Panc1 (cell line): ENCODE results near the gene SLC22A25. TPM values are rescaled to one million over a fixed set of nuclear protein-coding genes. Genes with fewer than 3 reads are reported as not detected.
"Not testable (repeated sequence)": the region's sequence is repeated elsewhere in the genome, so short reads cannot be mapped to it uniquely, and the experiment has no call there.

Source experiments
- ATAC-seq: fragments of 200-7000 bp; cut with Tn5 transposase; 2 replicates; pipeline ENCODE4 v1.9.1; 2020; ENCODE audit warnings: mild to moderate bottlenecking, moderate library complexity
- BruUV-seq: library from RNA; stranded (reverse); fragments of 400-500 nt; replicated peaks from 2 replicates; lab custom pipeline; 2021; lab: Mats Ljungman, UMichigan
- CTCF ChIA-PET: fragments of 300-600 bp; sonication (Branson Sonifier 250); formaldehyde crosslinking; loops from one replicate; lab custom pipeline; 2022; ENCODE audit warnings: antibody characterized with exemption; lab: Charles Lee
- POLR2A ChIA-PET: fragments of 300-600 bp; sonication (Branson Sonifier 250); formaldehyde crosslinking; loops from one replicate; lab custom pipeline; 2022; ENCODE audit warnings: antibody characterized with exemption; lab: Charles Lee
- DNase-seq: peaks from one replicate; pipeline ENCODE4 v3.0.0-alpha.2; 2010; ENCODE audit warnings: low read depth, low spot score
- H3K27ac ChIP-seq: 2 replicates; pipeline ENCODE4 v1.5.1; 2011; ENCODE audit warnings: mild to moderate bottlenecking, low read length, inconsistent platforms
- H3K27me3 ChIP-seq: fragments of 200-500 bp; sonication (Bioruptor generic); 2 replicates; pipeline ENCODE4 v1.6.0; 2014; ENCODE audit warnings: low read length, inconsistent platforms; ENCODE audit not compliant: control insufficient read depth, insufficient read depth
- H3K36me3 ChIP-seq: fragments of 200-500 bp; sonication (Bioruptor generic); 2 replicates; pipeline ENCODE4 v1.5.1; 2014; ENCODE audit warnings: inconsistent platforms, mild to moderate bottlenecking, low read length, moderate library complexity; ENCODE audit not compliant: control insufficient read depth, insufficient read depth
- H3K4me1 ChIP-seq: 2 replicates; pipeline ENCODE4 v1.5.1; 2011; ENCODE audit warnings: inconsistent platforms, mild to moderate bottlenecking, low read length, moderate library complexity; ENCODE audit not compliant: control insufficient read depth, insufficient read depth
- H3K4me3 ChIP-seq, 2 experiments: 2 replicates each; pipeline ENCODE4 v1.5.1; 2011 to 2012; ENCODE audit warnings: low read depth in 2 of 2, low read length in 2 of 2, mild to moderate bottlenecking in 2 of 2, inconsistent platforms in 1 of 2, moderate library complexity in 1 of 2
- H3K9me3 ChIP-seq: fragments of 200-500 bp; sonication (Bioruptor generic); 2 replicates; pipeline ENCODE4 v1.5.1; 2014; ENCODE audit warnings: low read depth, mild to moderate bottlenecking, inconsistent platforms, low read length, moderate library complexity; ENCODE audit not compliant: control insufficient read depth, insufficient read depth
- POLR2AphosphoS5 ChIP-seq: IDR thresholded peaks from 2 replicates; pipeline ENCODE4 v1.6.1; 2012; ENCODE audit warnings: mild to moderate bottlenecking, low read depth, low read length, moderate library complexity
- REST ChIP-seq, 2 experiments: IDR thresholded peaks; 2 replicates each; pipeline ENCODE4 v1.6.1; 2011 to 2012; ENCODE audit warnings: low read depth in 2 of 2, control low read depth in 1 of 2, low read length in 1 of 2, mild to moderate bottlenecking in 1 of 2, moderate library complexity in 1 of 2; ENCODE audit not compliant: insufficient read depth in 1 of 2
- SIN3A ChIP-seq: IDR thresholded peaks from 2 replicates; pipeline ENCODE4 v1.6.1; 2012; ENCODE audit warnings: low read depth, mild to moderate bottlenecking, low read length, moderate library complexity, borderline replicate concordance; ENCODE audit not compliant: insufficient read depth
- TCF7L2 ChIP-seq: IDR thresholded peaks from 2 replicates; pipeline ENCODE4 v1.6.1; 2011; ENCODE audit warnings: mild to moderate bottlenecking, low read depth, low read length, inconsistent platforms
- in situ Hi-C: cut with HindIII; loops from 2 replicates; pipeline ENCODE4 v1.10.0; 2016; ENCODE audit warnings: low sequenced_read_pairs, low pct_unique_long_range_greater_than_20kb
- intact Hi-C: fragments of 100-400 bp; cut with micrococcal nuclease; formaldehyde crosslinking; loops from one replicate; pipeline ENCODE4 v1.10.0; 2022; ENCODE audit not compliant: unreplicated experiment
- total RNA-seq: library from RNA; stranded (reverse); gene quantifications from one replicate; pipeline ENCODE4 v1.2.1, GENCODE V29; 2021; ENCODE audit not compliant: unreplicated experiment
- TF ChIP-seq, protein P1 (sequence below): fragments of 450-650 bp; IDR thresholded peaks from 2 replicates; pipeline ENCODE4 v1.5.1; 2017; ENCODE audit warnings: mild to moderate bottlenecking

SLC22A25 gene
- total RNA-seq, 1 experiment from 2014 or later, result not detected

DNA sequence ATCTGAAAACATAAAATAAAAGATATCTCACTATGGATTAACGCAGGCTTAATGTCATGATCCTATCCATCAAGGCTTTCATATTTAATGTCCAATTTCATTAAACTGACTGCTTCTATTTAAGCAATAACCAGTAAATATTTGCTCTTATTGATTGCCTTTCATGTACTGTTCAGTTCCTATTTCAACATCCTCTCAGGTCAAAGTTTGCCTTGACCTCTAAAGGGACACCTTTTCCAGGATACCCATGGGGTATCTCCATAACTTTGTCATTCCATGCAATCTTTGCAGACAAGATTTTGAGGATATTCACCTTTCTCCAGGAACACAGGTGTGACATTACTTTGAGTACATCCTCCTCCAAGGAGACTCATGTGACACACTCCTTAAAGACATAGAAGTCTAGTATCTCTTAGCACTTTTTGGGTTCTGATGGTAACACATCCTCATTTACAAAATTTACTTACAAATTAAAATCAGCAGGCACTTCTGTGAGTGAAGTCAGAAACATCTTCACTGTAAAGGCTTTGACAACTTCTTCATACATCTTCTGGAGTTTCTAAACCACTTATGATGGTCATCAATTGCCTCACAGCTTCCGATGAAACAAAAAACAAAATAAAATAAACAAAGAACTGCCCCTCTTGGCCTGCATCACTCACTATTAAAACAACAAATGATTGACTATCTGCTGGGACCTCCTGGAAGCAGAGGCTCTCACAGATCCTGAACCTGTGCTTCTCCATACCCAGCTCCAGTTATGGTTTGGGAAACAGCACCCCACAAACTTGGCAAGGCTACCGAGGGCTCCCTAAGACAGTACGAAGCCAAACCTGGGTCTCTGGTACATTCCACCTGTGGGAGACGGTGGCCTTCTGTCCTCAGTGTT lies 7.0 kb upstream of the SLC22A25 start:
- POLR2A ChIA-PET, result no interaction called here
- CTCF ChIA-PET, result no interaction called here
- H3K27ac ChIP-seq, result no peak overlapping the region
- no peaks in the 10 kb centered on the region; the same call in none of the 2 replicates for H3K27me3 ChIP-seq
- no peak for ATAC-seq
- in situ Hi-C loops, result no loop called here
- H3K36me3 ChIP-seq, result no peaks in the 10 kb centered on the region
- BruUV-seq, result no TSS peak
- TF ChIP-seq SIN3A (no peak), TCF7L2 (no peak), POLR2AphosphoS5 (no peak), REST (IDR thresholded peaks at IDR 0.05; ENCODE audit: insufficient read depth in 1 of 2, low read depth in 2 of 2, low read length in 1 of 2) (no peak)
- TF ChIP-seq, protein P1, sequence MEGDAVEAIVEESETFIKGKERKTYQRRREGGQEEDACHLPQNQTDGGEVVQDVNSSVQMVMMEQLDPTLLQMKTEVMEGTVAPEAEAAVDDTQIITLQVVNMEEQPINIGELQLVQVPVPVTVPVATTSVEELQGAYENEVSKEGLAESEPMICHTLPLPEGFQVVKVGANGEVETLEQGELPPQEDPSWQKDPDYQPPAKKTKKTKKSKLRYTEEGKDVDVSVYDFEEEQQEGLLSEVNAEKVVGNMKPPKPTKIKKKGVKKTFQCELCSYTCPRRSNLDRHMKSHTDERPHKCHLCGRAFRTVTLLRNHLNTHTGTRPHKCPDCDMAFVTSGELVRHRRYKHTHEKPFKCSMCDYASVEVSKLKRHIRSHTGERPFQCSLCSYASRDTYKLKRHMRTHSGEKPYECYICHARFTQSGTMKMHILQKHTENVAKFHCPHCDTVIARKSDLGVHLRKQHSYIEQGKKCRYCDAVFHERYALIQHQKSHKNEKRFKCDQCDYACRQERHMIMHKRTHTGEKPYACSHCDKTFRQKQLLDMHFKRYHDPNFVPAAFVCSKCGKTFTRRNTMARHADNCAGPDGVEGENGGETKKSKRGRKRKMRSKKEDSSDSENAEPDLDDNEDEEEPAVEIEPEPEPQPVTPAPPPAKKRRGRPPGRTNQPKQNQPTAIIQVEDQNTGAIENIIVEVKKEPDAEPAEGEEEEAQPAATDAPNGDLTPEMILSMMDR, result no peak
- intact Hi-C loops, result no loop called here
- no peak for DNase-seq
- H3K4me3 ChIP-seq, result no peak overlapping the region
- no peaks in the 10 kb centered on the region for H3K4me1 ChIP-seq
- no peaks in the 10 kb centered on the region for H3K9me3 ChIP-seq

- TF ChIP-seq TCF7L2, result no peak
- TF ChIP-seq SIN3A, result no peak
- TF ChIP-seq POLR2AphosphoS5, result no peak
- TF ChIP-seq, protein P1, result no peak
- no peak for TF ChIP-seq REST (IDR thresholded peaks at IDR 0.05; ENCODE audit: insufficient read depth in 1 of 2, low read depth in 2 of 2, low read length in 1 of 2)
- CTCF ChIA-PET, result no interaction called here
- DNase-seq, result no peak
- in situ Hi-C loops, result no loop called here
- no peaks in the 10 kb centered on the region; the same call in none of the 2 replicates for H3K27me3 ChIP-seq
- no peaks in the 10 kb centered on the region for H3K9me3 ChIP-seq
- POLR2A ChIA-PET, result no interaction called here
- H3K4me1 ChIP-seq, result no peaks in the 10 kb centered on the region
- BruUV-seq, result no TSS peak
- H3K4me3 ChIP-seq, result no peak overlapping the region
- no peak overlapping the region for H3K27ac ChIP-seq
- ATAC-seq, result no peak
- intact Hi-C loops, result no loop called here
- no peaks in the 10 kb centered on the region for H3K36me3 ChIP-seq
Measured at GRCh38 chr11:63248966-63249365, 5.6 kb upstream of the SLC22A25 start.

DNA sequence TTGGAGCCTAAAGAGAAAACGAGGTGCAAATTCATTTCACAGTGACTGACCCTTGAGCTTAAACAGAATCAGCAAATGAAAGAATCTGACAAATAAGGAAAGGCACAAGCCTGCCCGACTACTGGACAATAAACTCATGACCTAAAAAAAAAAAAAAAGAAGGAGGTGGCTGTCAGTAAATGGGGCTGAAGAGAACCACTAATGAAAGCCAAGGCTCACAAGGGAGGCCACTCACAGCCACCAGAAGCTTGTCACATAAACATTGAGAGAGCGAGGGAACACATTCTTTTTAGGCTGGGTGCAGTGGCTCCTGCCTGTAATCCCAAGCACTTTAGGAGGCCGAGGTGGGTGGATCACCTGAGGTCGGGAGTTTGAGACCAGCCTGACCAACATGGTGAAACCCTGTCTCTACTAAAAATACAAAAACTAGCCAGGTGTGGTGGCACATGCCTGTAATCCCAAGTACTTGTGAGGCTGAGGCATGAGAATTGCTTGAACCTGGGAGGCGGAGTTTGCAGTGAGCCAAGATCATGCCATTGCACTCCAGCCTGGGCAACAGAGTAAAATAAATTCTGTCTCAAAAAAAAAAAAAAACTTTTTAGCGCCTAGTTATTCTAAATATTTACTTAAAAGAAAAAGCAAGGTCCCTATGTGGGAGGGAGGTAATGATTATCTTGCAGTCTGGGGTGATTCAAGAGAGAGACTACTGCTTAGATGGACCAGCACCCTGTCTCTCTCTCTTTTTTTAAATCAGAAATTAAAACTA lies 4.0 kb upstream of the SLC22A25 start:
- POLR2A ChIA-PET, result interaction anchor here (0.6 kb wide), 1 partner anchor 833 kb away, joined by 6 read pairs; no protein-coding TSS in a partner anchor
- in situ Hi-C loops, H3K27ac ChIP-seq, DNase-seq, intact Hi-C loops, H3K4me1 ChIP-seq, BruUV-seq, H3K9me3 ChIP-seq, ATAC-seq, H3K4me3 ChIP-seq, H3K27me3 ChIP-seq, CTCF ChIA-PET, H3K36me3 ChIP-seq: not testable (repeated sequence)
